Embryonic facial prominence (tissue), 1 donor: ENCODE data around the gene CAPN12.

Source experiments
- DNase-seq: peaks from one replicate; pipeline ENCODE4 v3.0.0-alpha.2; 2016; ENCODE audit errors: extremely low spot score

Gene CAPN12

GRCh38 chr19:38739440-38740256 lies 4.6 kb downstream of the CAPN12 start:
- no peak for DNase-seq

- DNase-seq = no peak
Observed at GRCh38 chr19:38737921-38738737, 6.1 kb downstream of the CAPN12 start.

- no peak for DNase-seq
Observed at GRCh38 chr19:38737281-38737865, 6.9 kb downstream of the CAPN12 start.

GRCh38 chr19:38736413-38737280 lies 7.6 kb downstream of the CAPN12 start:
- DNase-seq = no peak

- no peak for DNase-seq
Observed at GRCh38 chr19:38736036-38736412, 8.2 kb downstream of the CAPN12 start.

- no peak for DNase-seq
Observed at GRCh38 chr19:38735257-38735686, 9.0 kb downstream of the CAPN12 start.

- DNase-seq = no peak
Observed at GRCh38 chr19:38734426-38735256, 9.6 kb downstream of the CAPN12 start.

GRCh38 chr19:38734176-38734425 lies 10.2 kb downstream of the CAPN12 start:
- no peak for DNase-seq

GRCh38 chr19:38733493-38734175 lies 10.6 kb downstream of the CAPN12 start:
- no peak for DNase-seq

GRCh38 chr19:38733241-38733492 lies 11.1 kb downstream of the CAPN12 start:
- DNase-seq = no peak

- no peak for DNase-seq
Observed at GRCh38 chr19:38731654-38732301, 12.5 kb downstream of the CAPN12 start.

GRCh38 chr19:38730731-38731589 lies 13.3 kb downstream of the CAPN12 start:
- no peak for DNase-seq

GRCh38 chr19:38730470-38730730 lies 13.9 kb downstream of the CAPN12 start:
- DNase-seq = no peak

- DNase-seq = no peak
Observed at GRCh38 chr19:38729653-38730469, 14.4 kb downstream of the CAPN12 start.

- no peak for DNase-seq
Observed at GRCh38 chr19:38728752-38729541, 15.3 kb downstream of the CAPN12 start.

- no peak for DNase-seq
Observed at GRCh38 chr19:38727868-38728660, 16.2 kb downstream of the CAPN12 start.

- no peak for DNase-seq
Observed at GRCh38 chr19:38727306-38727867, 16.9 kb downstream of the CAPN12 start.
